ENCODE measurements around the gene PLCH2. TPM values are rescaled to one million over a fixed set of nuclear protein-coding genes. Genes with fewer than 3 reads are reported as not detected.

PLCH2 gene
- total and polyA plus RNA-seq, 2 donors (not counting 1 experiment from before 2014, with no cell fraction given), result 20.0 to 34.9 TPM

- peaks cover 4 to 5% of the 10 kb centered on the region in 2 donors for H3K4me1 ChIP-seq (ENCODE audit: control insufficient read depth in 2 of 2, insufficient read depth in 2 of 2, low read length in 2 of 2)
- no peak overlapping the region for H2AFZ ChIP-seq (ENCODE audit: insufficient read depth, low read depth, low read length, poor library complexity, severe bottlenecking)
- no peaks in the 10 kb centered on the region for H3K79me2 ChIP-seq (ENCODE audit: control insufficient read depth, insufficient read depth, low read length)
- no peak for TF ChIP-seq EZH2 (IDR thresholded peaks at IDR 0.05; ENCODE audit: borderline replicate concordance, insufficient read depth, low read depth, low read length, poor library complexity, severe bottlenecking)
- no peak for TF ChIP-seq CTCF (IDR thresholded peaks at IDR 0.05)
- ChIA-PET CTCF (interaction anchor here (1.0 kb wide), 1 partner anchor 118 kb away, joined by 3 read pairs; no protein-coding TSS in a partner anchor), POLR2A (no interaction called here)
- peaks cover 0 to 5% (median 0%) of the 10 kb centered on the region in 3 donors for H3K9me3 ChIP-seq (ENCODE audit: control extremely low read depth in 1 of 3, control insufficient read depth in 2 of 3, insufficient read depth in 1 of 3, low read length in 2 of 3)
- H3K36me3 ChIP-seq (replicated peaks in 1 of 2; ENCODE audit: control extremely low read depth in 1 of 2, control insufficient read depth in 1 of 2, extremely low read depth in 1 of 2, insufficient read depth in 2 of 2, low read length in 1 of 2), result no peaks in the 10 kb centered on the region
- H3K4me3 ChIP-seq (ENCODE audit: control extremely low read depth in 1 of 5, extremely low read depth in 1 of 5, insufficient read depth in 1 of 5, low read depth in 2 of 5, low read length in 4 of 5), result no peak overlapping the region
- Mint-ChIP-seq H3K9me3 (ENCODE audit: insufficient read depth) (no peaks in the 10 kb centered on the region), H3K4me3 (no peak overlapping the region), H3K27ac (no peak overlapping the region), H3K27me3 (peaks cover 19% of the 10 kb centered on the region), H3K4me1 (peaks cover 3% of the 10 kb centered on the region)
- no peak for DNase-seq
- H3K27ac ChIP-seq (ENCODE audit: low read length in 2 of 2), result no peak overlapping the region
- H4K20me1 ChIP-seq (ENCODE audit: control insufficient read depth, insufficient read depth, low read length, poor library complexity, severe bottlenecking), result no peaks in the 10 kb centered on the region
- no peak for ATAC-seq (ENCODE audit: low read depth)
- WGBS (ENCODE audit: insufficient coverage), result 83% methylated on average over 9 of the region's 9 CpGs
- peaks cover 0 to 45% (median 6%) of the 10 kb centered on the region in 4 experiments for H3K27me3 ChIP-seq (replicated peaks in 1 of 4; ENCODE audit: control extremely low read depth in 1 of 4, control insufficient read depth in 3 of 4, insufficient read depth in 4 of 4, low read length in 3 of 4)
- H3K9ac ChIP-seq (ENCODE audit: low read length), result no peak overlapping the region
- intact Hi-C loops (cut with micrococcal nuclease), result no loop called here
- no peak overlapping the region for H3K4me2 ChIP-seq (replicated peaks; ENCODE audit: low read depth, low read length, poor library complexity, severe bottlenecking)
These were observed 61.7 kb downstream of the PLCH2 start for GRCh38 chr1:2537784-2538115.

GRCh38 chr1:2538376-2538775, 62.3 kb downstream of the PLCH2 start:
- Histone ChIP-seq H3K36me3 (replicated peaks in 1 of 2; ENCODE audit: control extremely low read depth in 1 of 2, control insufficient read depth in 1 of 2, extremely low read depth in 1 of 2, insufficient read depth in 2 of 2, low read length in 1 of 2) (no peaks in the 10 kb centered on the region), H3K4me1 (ENCODE audit: control insufficient read depth in 2 of 2, insufficient read depth in 2 of 2, low read length in 2 of 2) (peaks cover 4 to 5% of the 10 kb centered on the region in 2 donors), H3K79me2 (ENCODE audit: control insufficient read depth, insufficient read depth, low read length) (no peaks in the 10 kb centered on the region), H3K9me3 (ENCODE audit: control extremely low read depth in 1 of 3, control insufficient read depth in 2 of 3, insufficient read depth in 1 of 3, low read length in 2 of 3) (peaks cover 0 to 5% (median 0%) of the 10 kb centered on the region in 3 donors), H2AFZ (ENCODE audit: insufficient read depth, low read depth, low read length, poor library complexity, severe bottlenecking) (no peak overlapping the region), H4K20me1 (ENCODE audit: control insufficient read depth, insufficient read depth, low read length, poor library complexity, severe bottlenecking) (no peaks in the 10 kb centered on the region), H3K9ac (ENCODE audit: low read length) (no peak overlapping the region), H3K27ac (ENCODE audit: low read length in 2 of 2) (no peak overlapping the region), H3K4me3 (ENCODE audit: control extremely low read depth in 1 of 5, extremely low read depth in 1 of 5, insufficient read depth in 1 of 5, low read depth in 2 of 5, low read length in 4 of 5) (no peak overlapping the region), H3K4me2 (replicated peaks; ENCODE audit: low read depth, low read length, poor library complexity, severe bottlenecking) (no peak overlapping the region), H3K27me3 (replicated peaks in 1 of 4; ENCODE audit: control extremely low read depth in 1 of 4, control insufficient read depth in 3 of 4, insufficient read depth in 4 of 4, low read length in 3 of 4) (peaks cover 0 to 40% (median 4%) of the 10 kb centered on the region in 4 experiments)
- Mint-ChIP-seq H3K27me3 (peaks cover 19% of the 10 kb centered on the region), H3K27ac (no peak overlapping the region), H3K9me3 (ENCODE audit: insufficient read depth) (no peaks in the 10 kb centered on the region), H3K4me1 (peaks cover 2% of the 10 kb centered on the region), H3K4me3 (no peak overlapping the region)
- no peak for DNase-seq
- ATAC-seq (ENCODE audit: low read depth), result no peak
- TF ChIP-seq CTCF (IDR thresholded peaks at IDR 0.05) (no peak), EZH2 (IDR thresholded peaks at IDR 0.05; ENCODE audit: borderline replicate concordance, insufficient read depth, low read depth, low read length, poor library complexity, severe bottlenecking) (no peak)
- ChIA-PET POLR2A (interaction anchor here (0.7 kb wide), 1 partner anchor 97 kb away, joined by 5 read pairs; no protein-coding TSS in a partner anchor), CTCF (no interaction called here)
- intact Hi-C loops (cut with micrococcal nuclease), result no loop called here
- 93% methylated on average over 4 of the region's 4 CpGs for WGBS (ENCODE audit: insufficient coverage)

All from B cell (primary cell).